ENCODE results near the gene MAP2K7.

GRCh38 chr19:7907122-7907521 lies 3.4 kb downstream of the MAP2K7 start:
- TF ChIP-seq, protein P1, sequence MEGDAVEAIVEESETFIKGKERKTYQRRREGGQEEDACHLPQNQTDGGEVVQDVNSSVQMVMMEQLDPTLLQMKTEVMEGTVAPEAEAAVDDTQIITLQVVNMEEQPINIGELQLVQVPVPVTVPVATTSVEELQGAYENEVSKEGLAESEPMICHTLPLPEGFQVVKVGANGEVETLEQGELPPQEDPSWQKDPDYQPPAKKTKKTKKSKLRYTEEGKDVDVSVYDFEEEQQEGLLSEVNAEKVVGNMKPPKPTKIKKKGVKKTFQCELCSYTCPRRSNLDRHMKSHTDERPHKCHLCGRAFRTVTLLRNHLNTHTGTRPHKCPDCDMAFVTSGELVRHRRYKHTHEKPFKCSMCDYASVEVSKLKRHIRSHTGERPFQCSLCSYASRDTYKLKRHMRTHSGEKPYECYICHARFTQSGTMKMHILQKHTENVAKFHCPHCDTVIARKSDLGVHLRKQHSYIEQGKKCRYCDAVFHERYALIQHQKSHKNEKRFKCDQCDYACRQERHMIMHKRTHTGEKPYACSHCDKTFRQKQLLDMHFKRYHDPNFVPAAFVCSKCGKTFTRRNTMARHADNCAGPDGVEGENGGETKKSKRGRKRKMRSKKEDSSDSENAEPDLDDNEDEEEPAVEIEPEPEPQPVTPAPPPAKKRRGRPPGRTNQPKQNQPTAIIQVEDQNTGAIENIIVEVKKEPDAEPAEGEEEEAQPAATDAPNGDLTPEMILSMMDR (IDR thresholded peaks at IDR 0.05) = no peak
- no peak for TF ChIP-seq POLR2A (IDR thresholded peaks at IDR 0.05)
